K562 (cell line): ENCODE measurements around the gene EDEM1. TPM values are rescaled to one million over a fixed set of nuclear protein-coding genes. Genes with fewer than 3 reads are reported as not detected.

Experiments used
- ATAC-seq: fragments of 200-7000 bp; cut with Tn5 transposase; 3 replicates; pipeline ENCODE4 v1.9.1; 2020; ENCODE audit warnings: moderate library complexity
- BruUV-seq: library from RNA; stranded (reverse); fragments of 400-500 nt; replicated peaks from 2 replicates; lab custom pipeline; 2021; lab: Mats Ljungman, UMichigan
- CTCF ChIA-PET: fragments of 300-600 bp; formaldehyde crosslinking; extraction: SDS; loops from one replicate; lab custom pipeline; 2021; ENCODE audit warnings: low intra/inter-chr PET ratio; lab: Yijun Ruan, JAX
- POLR2A ChIA-PET: fragments of 300-600, 350-650 bp; sonication (Branson Sonifier 250); formaldehyde crosslinking; extraction: SDS; loops from one replicate; lab custom pipeline; 2021; ENCODE audit warnings: antibody characterized with exemption, inconsistent platforms; lab: Yijun Ruan, JAX
- DNase-seq, 4 experiments: peaks; one replicate each; pipeline versions ENCODE4 v3.0.0 to v3.0.0-alpha.2; 2011 to 2018; ENCODE audit warnings: low spot score in 3 of 4, mixed read lengths in 3 of 4; ENCODE audit errors: extremely low read depth in 1 of 4
- FAIRE-seq: peaks from 2 replicates; lab custom pipeline; 2011; peaks lifted over from hg19 to GRCh38; lab: Jason Lieb, UNC
- H2AFZ ChIP-seq: 2 replicates; pipeline ENCODE4 v1.6.0; 2011; ENCODE audit warnings: low read depth, low read length, control low read depth, inconsistent platforms
- H3K27ac ChIP-seq: fragments of 200-600 bp; 3 replicates; pipeline ENCODE4 v1.8.0; 2011; ENCODE audit warnings: low read depth, mild to moderate bottlenecking, control low read depth, inconsistent platforms, low read length, moderate library complexity, mixed read lengths; ENCODE audit errors: extremely low read depth
- H3K27me3 ChIP-seq, 2 experiments: fragments of 300-600 bp in 1 of 2; 2 replicates in 1 of 2; 3 replicates in 1 of 2; pipeline versions ENCODE4 v1.6.0 to v1.8.0; 2011; ENCODE audit warnings: inconsistent platforms in 2 of 2, low read length in 2 of 2, mild to moderate bottlenecking in 1 of 2, mixed read lengths in 1 of 2, moderate library complexity in 1 of 2; ENCODE audit not compliant: control insufficient read depth in 2 of 2, insufficient read depth in 2 of 2
- H3K36me3 ChIP-seq: fragments of 300-600 bp; 3 replicates; pipeline ENCODE4 v1.8.0; 2011; ENCODE audit warnings: mild to moderate bottlenecking, low read length, inconsistent platforms; ENCODE audit not compliant: control insufficient read depth, insufficient read depth
- H3K4me1 ChIP-seq, 2 experiments: fragments of 200-600 bp in 1 of 2; replicated peaks in 1 of 2; 2 replicates in 1 of 2; 3 replicates in 1 of 2; pipeline versions ENCODE4 v1.5.1 to v1.8.0; 2011; ENCODE audit warnings: inconsistent platforms in 2 of 2, low read length in 2 of 2, mild to moderate bottlenecking in 1 of 2, mixed read lengths in 1 of 2, moderate library complexity in 1 of 2; ENCODE audit not compliant: control insufficient read depth in 2 of 2, insufficient read depth in 2 of 2
- H3K4me2 ChIP-seq: 2 replicates; pipeline ENCODE4 v1.6.1; 2011; ENCODE audit warnings: low read length, control low read depth, inconsistent platforms, mixed read lengths; ENCODE audit not compliant: insufficient read depth
- H3K4me3 ChIP-seq: fragments of 200-600 bp; sonication (generic), shearing (Covaris generic); 2 replicates; pipeline ENCODE4 v1.5.1; 2016; ENCODE audit warnings: control low read depth, inconsistent platforms
- H3K79me2 ChIP-seq: fragments of 200-600 bp; 3 replicates; pipeline ENCODE4 v1.8.0; 2011; ENCODE audit warnings: low read length, inconsistent platforms; ENCODE audit not compliant: control insufficient read depth, insufficient read depth
- H3K9ac ChIP-seq, 2 experiments: 2 replicates each; pipeline versions ENCODE4 v1.6.0 to v1.6.1; 2011; ENCODE audit warnings: low read depth in 2 of 2, low read length in 2 of 2, control low read depth in 1 of 2, inconsistent platforms in 1 of 2, mild to moderate bottlenecking in 1 of 2, mixed read lengths in 1 of 2; ENCODE audit not compliant: insufficient read depth in 1 of 2
- H3K9me1 ChIP-seq: one replicate; pipeline ENCODE4 v1.6.0; 2011; ENCODE audit warnings: inconsistent platforms, mild to moderate bottlenecking, low read length, moderate library complexity; ENCODE audit not compliant: control insufficient read depth, insufficient read depth
- H3K9me3 ChIP-seq: replicated peaks from 2 replicates; pipeline ENCODE4 v1.5.1; 2011; ENCODE audit warnings: low read depth, low read length, inconsistent platforms; ENCODE audit not compliant: control insufficient read depth, insufficient read depth
- H4K20me1 ChIP-seq: replicated peaks from 2 replicates; pipeline ENCODE4 v1.6.1; 2011; ENCODE audit warnings: low read length, inconsistent platforms, mixed read lengths; ENCODE audit not compliant: control insufficient read depth, insufficient read depth
- CEBPB ChIP-seq: fragments of 450-650 bp; IDR thresholded peaks from 2 replicates; pipeline ENCODE4 v1.6.1; 2016; ENCODE audit warnings: missing genetic modification characterization, missing compliant biosample characterization
- CEBPG ChIP-seq, 3 experiments: fragments of 200-800 bp in 1 of 3; sonication (Bioruptor generic) in 1 of 3; sonication (generic) in 1 of 3; formaldehyde crosslinking in 1 of 3; IDR thresholded peaks in 2 of 3; conservative IDR thresholded peaks in 1 of 3; 2 replicates each; pipeline versions ENCODE4 v1.6.1 to v1.8.0; 2016 to 2022; ENCODE audit warnings: missing compliant biosample characterization in 2 of 3, missing genetic modification characterization in 2 of 3, mild to moderate bottlenecking in 1 of 3, missing genetic modification reagents in 1 of 3
- DPF2 ChIP-seq: fragments of 450-650 bp; IDR thresholded peaks from 2 replicates; pipeline ENCODE4 v1.6.1; 2016
- HIVEP1 ChIP-seq: fragments of 250-450 bp; sonication (Bioruptor Pico); IDR thresholded peaks from 2 replicates; pipeline ENCODE4 v1.4.0; 2020; ENCODE audit warnings: mild to moderate bottlenecking
- IRF1 ChIP-seq: sonication (generic); formaldehyde crosslinking; IDR thresholded peaks from 2 replicates; pipeline ENCODE4 v1.8.0; 2022; ENCODE audit warnings: missing genetic modification reagents, mild to moderate bottlenecking, borderline replicate concordance
- KAT8 ChIP-seq: fragments of 450-650 bp; IDR thresholded peaks from 2 replicates; pipeline ENCODE4 v1.6.1; 2016; ENCODE audit warnings: low read depth, mild to moderate bottlenecking
- MEF2A ChIP-seq: IDR thresholded peaks from 2 replicates; pipeline ENCODE4 v1.6.1; 2011; ENCODE audit warnings: low read depth, mild to moderate bottlenecking, low read length, moderate library complexity; ENCODE audit not compliant: control insufficient read depth
- NCOR1 ChIP-seq: fragments of 450-650 bp; IDR thresholded peaks from 2 replicates; pipeline ENCODE4 v1.6.1; 2016; ENCODE audit warnings: mild to moderate bottlenecking, moderate library complexity
- NONO ChIP-seq, 2 experiments: fragments of 200-400 bp in 1 of 2; fragments of 450-650 bp in 1 of 2; formaldehyde crosslinking in 1 of 2; IDR thresholded peaks; 2 replicates each; pipeline ENCODE4 v1.6.1; 2017; ENCODE audit warnings: low read depth in 2 of 2, mild to moderate bottlenecking in 2 of 2, moderate library complexity in 2 of 2, low read length in 1 of 2
- SMAD2 ChIP-seq: fragments of 150-350 bp; IDR thresholded peaks from 2 replicates; pipeline ENCODE4 v1.6.1; 2014; ENCODE audit warnings: low read depth, mild to moderate bottlenecking, low read length
- TCFL5 ChIP-seq: fragments of 250-450 bp; sonication (Bioruptor Pico); conservative IDR thresholded peaks from 2 replicates; pipeline ENCODE4 v1.6.1; 2021; ENCODE audit warnings: mild to moderate bottlenecking, moderate library complexity, matching md5 sums
- THAP12 ChIP-seq: fragments of 250-450 bp; sonication (Bioruptor Pico); IDR thresholded peaks from 2 replicates; pipeline ENCODE4 v1.9.0; 2021; ENCODE audit warnings: mild to moderate bottlenecking, inconsistent platforms
- ZFP36 ChIP-seq: fragments of 150-350 bp; IDR thresholded peaks from 2 replicates; pipeline ENCODE4 v1.6.1; 2018; ENCODE audit warnings: low read length, low read depth; ENCODE audit not compliant: partially characterized antibody
- ZFPM2 ChIP-seq: fragments of 250-450 bp; sonication (Bioruptor Pico); IDR thresholded peaks from 2 replicates; pipeline ENCODE4 v1.5.1; 2022; ENCODE audit warnings: mild to moderate bottlenecking
- WGBS: fragments of 100-300 bp; shearing (Covaris generic); methylation state at CpG from one replicate; pipeline ENCODE4 v1.1.6; 2016; ENCODE audit warnings: low coverage, mixed read lengths; ENCODE audit not compliant: insufficient coverage; ENCODE audit errors: missing lambda C conversion rate; 5-methylcytosine and 5-hydroxymethylcytosine counted together
- in situ Hi-C: fragments of 300-500 bp; cut with MboI; formaldehyde crosslinking; loops from 4 replicates; pipeline ENCODE4 v1.15.0; 2018; ENCODE audit warnings: inconsistent platforms, mixed read lengths
- intact Hi-C: fragments of 100-400 bp; cut with micrococcal nuclease; formaldehyde crosslinking; loops from 2 replicates; pipeline ENCODE4 v1.14.2; 2022
- polyA plus RNA-seq, 8 experiments: library from polyadenylated mRNA; depleted of rRNA in 4 of 8; stranded (reverse) in 5 of 8; unstranded in 3 of 8; fragments of >200 nt; fragmentation: Nextera tagmentation in 2 of 8; fragmentation: Illumina TruSeq in 1 of 8; extraction: Ambion mirVana in 2 of 8; extraction: Trizol in 1 of 8; gene quantifications; 2 replicates each; pipeline versions ENCODE4 v1.2.1 to v1.2.3, GENCODE V29; 2011 to 2014; ENCODE audit warnings: inconsistent platforms in 1 of 8, missing spikeins in 1 of 8
- total RNA-seq, 7 experiments: library from RNA; depleted of rRNA in 6 of 7; stranded (reverse); fragments of >200 nt in 6 of 7; fragmentation: Illumina TruSeq in 2 of 7; extraction: Trizol in 2 of 7; gene quantifications; 2 replicates each; pipeline versions ENCODE4 v1.2.1 to v1.2.3, GENCODE V29; 2011 to 2021; ENCODE audit warnings: low replicate concordance in 1 of 7

The EDEM1 gene
- total and polyA plus RNA-seq, 9 of the 15 experiments (the other 6 are each of a cell fraction or from before 2014, with no cell fraction given) = 6.2 to 36.7 (median 14.3) TPM

- H3K79me2 ChIP-seq = no peaks in the 10 kb centered on the region
- H3K9me3 ChIP-seq = no peaks in the 10 kb centered on the region
- H2AFZ ChIP-seq = no peak overlapping the region
- no peaks in the 10 kb centered on the region for H3K27me3 ChIP-seq
- H3K9me1 ChIP-seq = no peaks in the 10 kb centered on the region
- H3K9ac ChIP-seq = no peak overlapping the region
- intact Hi-C loops (no loop called here), in situ Hi-C loops (no loop called here)
- WGBS = 74% methylated on average over 5 of the region's 5 CpGs
- ChIA-PET CTCF (no interaction called here), POLR2A (interaction anchor here (1.0 to 2.0 kb wide), 3 partner anchors 15 to 21 kb away, joined by 3 to 6 read pairs (median 4); no protein-coding TSS in a partner anchor)
- no peak for DNase-seq
- H3K4me3 ChIP-seq = no peak overlapping the region
- no peak overlapping the region for H3K27ac ChIP-seq
- H3K4me2 ChIP-seq = no peak overlapping the region
- H3K36me3 ChIP-seq = peaks cover 46% of the 10 kb centered on the region; the same call in 2 of the 3 replicates
- no peak for TF ChIP-seq THAP12 (CRISPR knock-in tag)
- TF ChIP-seq CEBPG (CRISPR knock-in tag; IDR thresholded peaks at IDR 0.05) = no peak
- TF ChIP-seq CEBPG (tag; conservative IDR thresholded peaks at IDR 0.05 in 1 of 2, IDR thresholded peaks at IDR 0.05 in 1 of 2) = peak in 1 of 2 experiments; percentile 41; a peak in 1 of 4 replicates
- no peak for TF ChIP-seq KAT8
- no peak for TF ChIP-seq DPF2
- no peak for TF ChIP-seq ZFPM2 (CRISPR knock-in tag)
- TF ChIP-seq CEBPB (tag) = peak; percentile 42; the same call in 1 of the 2 replicates
- TF ChIP-seq ZFP36 = no peak
- TF ChIP-seq IRF1 = no peak
- no peak for TF ChIP-seq SMAD2
- TF ChIP-seq TCFL5 (CRISPR knock-in tag) = no peak
- TF ChIP-seq NONO (IDR thresholded peaks at IDR 0.05; ENCODE audit: low read depth in 2 of 2, low read length in 1 of 2) = no peak
- no peak for TF ChIP-seq NCOR1
- no peak for TF ChIP-seq MEF2A
- no peak for TF ChIP-seq HIVEP1 (CRISPR knock-in tag)
- ATAC-seq = no peak
- no peaks in the 10 kb centered on the region for H4K20me1 ChIP-seq
- H3K4me1 ChIP-seq = peaks cover 0 to 3% of the 10 kb centered on the region in 2 experiments; a peak in 2 of 5 replicates
- no peak for FAIRE-seq
- BruUV-seq = no TSS peak
These were observed 31.3 kb downstream of the EDEM1 start for GRCh38 chr3:5218815-5219214.
